HepG2 (cell line): ENCODE measurements around the gene ENTPD2. TPM values are rescaled to one million over a fixed set of nuclear protein-coding genes. Genes with fewer than 3 reads are reported as not detected.

Experiments used
- ATF7-NPFF ChIP-seq: sonication (generic); formaldehyde crosslinking; IDR thresholded peaks from 2 replicates; pipeline ENCODE4 v1.8.1; 2023; ENCODE audit warnings: mild to moderate bottlenecking, low read depth, missing genetic modification reagents, moderate library complexity
- DMAP1 ChIP-seq: IDR thresholded peaks from 2 replicates; pipeline ENCODE4 v1.6.1; 2016
- DR1 ChIP-seq: sonication (generic); formaldehyde crosslinking; IDR thresholded peaks from 2 replicates; pipeline ENCODE4 v1.8.0; 2021; ENCODE audit warnings: mild to moderate bottlenecking, missing genetic modification reagents, inconsistent platforms
- HIC2 ChIP-seq: sonication (generic); formaldehyde crosslinking; IDR thresholded peaks from 2 replicates; pipeline ENCODE4 v1.9.0; 2022; ENCODE audit warnings: low read depth, missing genetic modification reagents
- HNF4G ChIP-seq, 2 experiments: sonication (generic) in 1 of 2; formaldehyde crosslinking in 1 of 2; IDR thresholded peaks; 2 replicates each; pipeline versions ENCODE4 v1.4.0 to v1.6.1; 2011 to 2020; ENCODE audit warnings: borderline replicate concordance in 2 of 2, low read depth in 2 of 2, mild to moderate bottlenecking in 2 of 2, low read length in 1 of 2, missing genetic modification reagents in 1 of 2, moderate library complexity in 1 of 2
- RARA ChIP-seq: IDR thresholded peaks from 2 replicates; pipeline ENCODE4 v1.6.1; 2016; ENCODE audit warnings: missing genetic modification reagents, missing compliant biosample characterization
- RXRA ChIP-seq: sonication (generic); formaldehyde crosslinking; IDR thresholded peaks from 2 replicates; pipeline ENCODE4 v1.5.1; 2020; ENCODE audit warnings: missing genetic modification reagents
- SIX1 ChIP-seq: sonication (generic); formaldehyde crosslinking; IDR thresholded peaks from 2 replicates; pipeline ENCODE4 v1.4.0; 2020; ENCODE audit warnings: missing genetic modification reagents, borderline replicate concordance
- TAF1 ChIP-seq: sonication (generic); formaldehyde crosslinking; IDR thresholded peaks from 2 replicates; pipeline ENCODE4 v1.4.0; 2020; ENCODE audit warnings: missing genetic modification reagents
- TFDP2 ChIP-seq: sonication (generic); formaldehyde crosslinking; IDR thresholded peaks from 2 replicates; pipeline ENCODE4 v1.4.0; 2020; ENCODE audit warnings: missing genetic modification reagents
- TOE1 ChIP-seq: sonication (generic); formaldehyde crosslinking; IDR thresholded peaks from 2 replicates; pipeline ENCODE4 v1.4.0; 2020; ENCODE audit warnings: mild to moderate bottlenecking, missing genetic modification reagents
- ZBTB38 ChIP-seq: sonication (generic); formaldehyde crosslinking; IDR thresholded peaks from 2 replicates; pipeline ENCODE4 v1.5.1; 2020; ENCODE audit warnings: mild to moderate bottlenecking, missing genetic modification reagents
- ZNF496 ChIP-seq: sonication (generic); formaldehyde crosslinking; IDR thresholded peaks from 2 replicates; pipeline ENCODE4 v1.8.1; 2023; ENCODE audit warnings: mild to moderate bottlenecking, moderate library complexity, missing genetic modification reagents; ENCODE audit not compliant: insufficient replicate concordance
- ZNF572 ChIP-seq: sonication (generic); formaldehyde crosslinking; IDR thresholded peaks from 2 replicates; pipeline ENCODE4 v1.5.1; 2020; ENCODE audit warnings: mild to moderate bottlenecking, missing genetic modification reagents
- ZNF598 ChIP-seq: sonication (generic); formaldehyde crosslinking; IDR thresholded peaks from 2 replicates; pipeline ENCODE4 v1.5.1; 2020; ENCODE audit warnings: mild to moderate bottlenecking, missing genetic modification reagents, borderline replicate concordance
- ZNF724P ChIP-seq: sonication (generic); formaldehyde crosslinking; IDR thresholded peaks from 2 replicates; pipeline ENCODE4 v1.8.0; 2022; ENCODE audit warnings: missing genetic modification reagents, borderline replicate concordance
- polyA plus RNA-seq, 8 experiments: library from polyadenylated mRNA; depleted of rRNA in 3 of 8; stranded (reverse) in 7 of 8; unstranded in 1 of 8; fragments of >200 nt; fragmentation: Illumina TruSeq in 4 of 8; extraction: Trizol in 4 of 8; gene quantifications; 2 replicates each; pipeline versions ENCODE4 v1.2.1 to v1.2.3, GENCODE V29; 2011 to 2016; ENCODE audit warnings: low read depth in 4 of 8, missing spikeins in 1 of 8, mixed read lengths in 1 of 8; ENCODE audit not compliant: insufficient read depth in 1 of 8
- total RNA-seq, 5 experiments: library from RNA; depleted of rRNA; stranded (reverse); fragments of >200 nt; fragmentation: Illumina TruSeq; extraction: Trizol; gene quantifications; 2 replicates each; pipeline ENCODE4 v1.2.3, GENCODE V29; 2016; ENCODE audit warnings: low read depth in 1 of 5
- TF ChIP-seq, protein P1 (sequence below): IDR thresholded peaks from 2 replicates; pipeline ENCODE4 v1.6.1; 2012; ENCODE audit warnings: inconsistent platforms
- TF ChIP-seq, protein P2 (sequence below): sonication (generic); formaldehyde crosslinking; IDR thresholded peaks from 2 replicates; pipeline ENCODE4 v1.9.0; 2022; ENCODE audit warnings: missing genetic modification reagents, mild to moderate bottlenecking, borderline replicate concordance
- TF ChIP-seq, protein P3 (sequence below): sonication (generic); formaldehyde crosslinking; IDR thresholded peaks from 2 replicates; pipeline ENCODE4 v1.5.0; 2020; ENCODE audit warnings: missing genetic modification reagents, mild to moderate bottlenecking, borderline replicate concordance
- TF ChIP-seq, protein P4 (sequence below): sonication (generic); formaldehyde crosslinking; conservative IDR thresholded peaks from 2 replicates; pipeline ENCODE4 v1.5.0; 2020; ENCODE audit warnings: missing genetic modification reagents

ENTPD2 gene
- total and polyA plus RNA-seq, 2 of the 13 experiments (the other 11 are each of a cell fraction or from before 2014, with no cell fraction given), result 0.95 to 3.2 TPM

GRCh38 chr9:137001857-137002645 lies 51.8 kb downstream of the ENTPD2 start (continued):
- TF ChIP-seq TFDP2 (CRISPR knock-in tag) (0 out of 2 replicates have a peak, but pooled peaks have one; percentile 36), DR1 (CRISPR knock-in tag) (no peak), HIC2 (peak; percentile 82), ZNF598 (CRISPR knock-in tag) (peak; percentile 54; the same call in 1 of the 2 replicates), DMAP1 (CRISPR knock-in tag) (peak; percentile 29; the same call in 1 of the 2 replicates), SIX1 (CRISPR knock-in tag) (no peak), HNF4G (IDR thresholded peaks at IDR 0.05; ENCODE audit: borderline replicate concordance, low read depth, low read length) (0 out of 2 replicates have a peak, but pooled peaks have one; percentile 40), HNF4G (CRISPR knock-in tag; IDR thresholded peaks at IDR 0.05; ENCODE audit: borderline replicate concordance, low read depth) (no peak), ZBTB38 (no peak), ZNF724P (0 out of 2 replicates have a peak, but pooled peaks have one; percentile 25), ATF7-NPFF (CRISPR knock-in tag) (0 out of 2 replicates have a peak, but pooled peaks have one; percentile 19), TOE1 (no peak), ZNF572 (CRISPR knock-in tag) (0 out of 2 replicates have a peak, but pooled peaks have one; percentile 36), ZNF496 (CRISPR knock-in tag) (no peak), RARA (CRISPR knock-in tag) (0 out of 2 replicates have a peak, but pooled peaks have one; percentile 7), TAF1 (CRISPR knock-in tag) (0 out of 2 replicates have a peak, but pooled peaks have one; percentile 19), RXRA (no peak)
- TF ChIP-seq, protein P1, sequence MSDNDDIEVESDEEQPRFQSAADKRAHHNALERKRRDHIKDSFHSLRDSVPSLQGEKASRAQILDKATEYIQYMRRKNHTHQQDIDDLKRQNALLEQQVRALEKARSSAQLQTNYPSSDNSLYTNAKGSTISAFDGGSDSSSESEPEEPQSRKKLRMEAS, result peak; percentile 67
- TF ChIP-seq, protein P2, sequence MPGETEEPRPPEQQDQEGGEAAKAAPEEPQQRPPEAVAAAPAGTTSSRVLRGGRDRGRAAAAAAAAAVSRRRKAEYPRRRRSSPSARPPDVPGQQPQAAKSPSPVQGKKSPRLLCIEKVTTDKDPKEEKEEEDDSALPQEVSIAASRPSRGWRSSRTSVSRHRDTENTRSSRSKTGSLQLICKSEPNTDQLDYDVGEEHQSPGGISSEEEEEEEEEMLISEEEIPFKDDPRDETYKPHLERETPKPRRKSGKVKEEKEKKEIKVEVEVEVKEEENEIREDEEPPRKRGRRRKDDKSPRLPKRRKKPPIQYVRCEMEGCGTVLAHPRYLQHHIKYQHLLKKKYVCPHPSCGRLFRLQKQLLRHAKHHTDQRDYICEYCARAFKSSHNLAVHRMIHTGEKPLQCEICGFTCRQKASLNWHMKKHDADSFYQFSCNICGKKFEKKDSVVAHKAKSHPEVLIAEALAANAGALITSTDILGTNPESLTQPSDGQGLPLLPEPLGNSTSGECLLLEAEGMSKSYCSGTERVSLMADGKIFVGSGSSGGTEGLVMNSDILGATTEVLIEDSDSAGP (CRISPR knock-in tag), result 0 out of 2 replicates have a peak, but pooled peaks have one; percentile 15
- TF ChIP-seq, protein P3, sequence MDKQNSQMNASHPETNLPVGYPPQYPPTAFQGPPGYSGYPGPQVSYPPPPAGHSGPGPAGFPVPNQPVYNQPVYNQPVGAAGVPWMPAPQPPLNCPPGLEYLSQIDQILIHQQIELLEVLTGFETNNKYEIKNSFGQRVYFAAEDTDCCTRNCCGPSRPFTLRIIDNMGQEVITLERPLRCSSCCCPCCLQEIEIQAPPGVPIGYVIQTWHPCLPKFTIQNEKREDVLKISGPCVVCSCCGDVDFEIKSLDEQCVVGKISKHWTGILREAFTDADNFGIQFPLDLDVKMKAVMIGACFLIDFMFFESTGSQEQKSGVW (CRISPR knock-in tag), result no peak
- TF ChIP-seq, protein P4, sequence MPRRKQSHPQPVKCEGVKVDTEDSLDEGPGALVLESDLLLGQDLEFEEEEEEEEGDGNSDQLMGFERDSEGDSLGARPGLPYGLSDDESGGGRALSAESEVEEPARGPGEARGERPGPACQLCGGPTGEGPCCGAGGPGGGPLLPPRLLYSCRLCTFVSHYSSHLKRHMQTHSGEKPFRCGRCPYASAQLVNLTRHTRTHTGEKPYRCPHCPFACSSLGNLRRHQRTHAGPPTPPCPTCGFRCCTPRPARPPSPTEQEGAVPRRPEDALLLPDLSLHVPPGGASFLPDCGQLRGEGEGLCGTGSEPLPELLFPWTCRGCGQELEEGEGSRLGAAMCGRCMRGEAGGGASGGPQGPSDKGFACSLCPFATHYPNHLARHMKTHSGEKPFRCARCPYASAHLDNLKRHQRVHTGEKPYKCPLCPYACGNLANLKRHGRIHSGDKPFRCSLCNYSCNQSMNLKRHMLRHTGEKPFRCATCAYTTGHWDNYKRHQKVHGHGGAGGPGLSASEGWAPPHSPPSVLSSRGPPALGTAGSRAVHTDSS (CRISPR knock-in tag), result no peak
